Subcutaneous adipose tissue (tissue), 4 donors: ENCODE data around the gene SFTA2. TPM values are rescaled to one million over a fixed set of nuclear protein-coding genes. Genes with fewer than 3 reads are reported as not detected.

ENCODE experiments used
- total RNA-seq, 4 donors: library from RNA; depleted of rRNA; stranded (reverse); fragments of >200 nt; gene quantifications; one replicate each; pipeline ENCODE4 v1.1.0, GENCODE V29; 2016
- TF ChIP-seq, protein P1 (sequence below): fragments of 450-650 bp; IDR thresholded peaks from one replicate; pipeline ENCODE4 v1.5.1; 2016; ENCODE audit warnings: low read depth, mild to moderate bottlenecking, control low read depth, antibody characterized with exemption, moderate library complexity

The SFTA2 gene
- total RNA-seq, 4 donors from 2014 or later = not detected

DNA sequence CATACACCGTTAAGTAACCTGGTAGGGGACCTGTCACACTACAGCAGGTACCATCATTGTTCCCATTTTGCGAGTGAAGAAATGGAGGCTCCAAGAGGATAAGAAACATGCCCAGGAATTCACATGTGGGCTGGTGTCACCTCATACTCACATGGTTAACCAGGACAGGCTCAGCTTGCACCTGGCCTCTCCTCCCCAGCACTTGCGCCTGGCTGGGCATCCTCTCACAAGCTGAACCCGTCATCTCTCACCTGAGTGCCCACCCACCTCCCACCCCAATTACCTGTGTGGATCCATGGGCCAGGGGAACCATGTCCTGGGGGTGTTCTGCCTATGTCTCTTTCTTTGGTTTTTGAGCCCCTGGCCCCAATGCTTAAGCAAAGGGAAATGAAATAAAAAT lies 1.5 kb downstream of the SFTA2 start:
- TF ChIP-seq, protein P1, sequence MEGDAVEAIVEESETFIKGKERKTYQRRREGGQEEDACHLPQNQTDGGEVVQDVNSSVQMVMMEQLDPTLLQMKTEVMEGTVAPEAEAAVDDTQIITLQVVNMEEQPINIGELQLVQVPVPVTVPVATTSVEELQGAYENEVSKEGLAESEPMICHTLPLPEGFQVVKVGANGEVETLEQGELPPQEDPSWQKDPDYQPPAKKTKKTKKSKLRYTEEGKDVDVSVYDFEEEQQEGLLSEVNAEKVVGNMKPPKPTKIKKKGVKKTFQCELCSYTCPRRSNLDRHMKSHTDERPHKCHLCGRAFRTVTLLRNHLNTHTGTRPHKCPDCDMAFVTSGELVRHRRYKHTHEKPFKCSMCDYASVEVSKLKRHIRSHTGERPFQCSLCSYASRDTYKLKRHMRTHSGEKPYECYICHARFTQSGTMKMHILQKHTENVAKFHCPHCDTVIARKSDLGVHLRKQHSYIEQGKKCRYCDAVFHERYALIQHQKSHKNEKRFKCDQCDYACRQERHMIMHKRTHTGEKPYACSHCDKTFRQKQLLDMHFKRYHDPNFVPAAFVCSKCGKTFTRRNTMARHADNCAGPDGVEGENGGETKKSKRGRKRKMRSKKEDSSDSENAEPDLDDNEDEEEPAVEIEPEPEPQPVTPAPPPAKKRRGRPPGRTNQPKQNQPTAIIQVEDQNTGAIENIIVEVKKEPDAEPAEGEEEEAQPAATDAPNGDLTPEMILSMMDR = no peak

DNA sequence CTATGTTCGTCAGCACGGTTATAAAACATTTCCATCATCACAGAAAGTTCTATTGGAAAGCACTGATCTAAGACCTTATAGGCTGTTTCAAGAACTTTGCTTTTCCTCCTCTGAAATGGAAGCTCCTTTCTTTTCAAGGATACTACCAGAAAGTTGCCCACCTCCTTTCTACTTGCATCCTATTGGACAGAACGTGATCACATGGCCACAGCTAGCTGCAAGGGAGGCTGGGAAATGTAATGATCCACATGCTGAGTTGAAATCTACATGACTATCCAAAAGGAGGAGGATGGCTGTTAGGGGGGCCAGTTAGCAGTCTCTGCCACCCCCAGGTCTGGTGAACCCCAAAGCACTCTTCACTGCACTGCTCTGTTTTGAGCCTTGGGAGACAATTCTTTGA lies 3.3 kb downstream of the SFTA2 start:
- TF ChIP-seq, protein P1 = no peak

DNA sequence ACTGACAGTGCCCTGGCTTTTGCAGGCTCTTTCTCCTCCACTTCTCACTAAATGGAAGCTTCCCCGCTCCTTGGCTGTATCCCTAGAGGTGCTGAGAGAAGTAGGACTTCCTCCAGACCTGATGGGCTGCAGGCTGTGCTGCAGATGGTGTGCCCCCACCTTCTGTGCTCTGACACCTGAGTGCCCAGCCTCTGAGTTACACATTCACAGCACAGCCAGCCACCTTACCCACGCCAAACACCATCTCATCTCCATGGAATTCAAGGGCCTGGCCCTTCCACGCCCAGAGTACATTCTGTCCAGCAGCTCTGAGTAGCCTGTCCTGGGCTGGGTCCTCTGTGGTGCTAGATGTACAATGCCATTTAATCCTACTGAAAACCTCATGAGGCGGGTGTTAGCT lies 5.3 kb downstream of the SFTA2 start:
- TF ChIP-seq, protein P1 = no peak

DNA sequence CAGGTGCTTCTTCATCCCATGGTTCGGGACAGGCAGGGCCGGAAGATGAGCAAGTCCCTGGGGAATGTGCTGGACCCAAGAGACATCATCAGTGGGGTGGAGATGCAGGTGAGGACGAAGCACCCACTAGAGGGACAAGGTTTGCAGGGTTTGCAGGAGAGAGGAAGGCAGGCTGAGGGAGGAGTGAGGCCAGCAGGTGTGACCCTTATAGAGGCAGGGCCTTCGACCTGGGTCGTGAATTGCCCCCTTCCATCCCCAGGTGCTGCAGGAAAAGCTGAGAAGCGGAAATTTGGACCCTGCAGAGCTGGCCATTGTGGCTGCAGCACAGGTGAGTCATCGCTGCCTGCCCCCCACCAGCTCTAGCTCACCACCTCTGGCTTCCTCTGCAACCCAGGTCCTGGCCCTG lies 9.5 kb downstream of the SFTA2 start:
- TF ChIP-seq, protein P1 = no peak

DNA sequence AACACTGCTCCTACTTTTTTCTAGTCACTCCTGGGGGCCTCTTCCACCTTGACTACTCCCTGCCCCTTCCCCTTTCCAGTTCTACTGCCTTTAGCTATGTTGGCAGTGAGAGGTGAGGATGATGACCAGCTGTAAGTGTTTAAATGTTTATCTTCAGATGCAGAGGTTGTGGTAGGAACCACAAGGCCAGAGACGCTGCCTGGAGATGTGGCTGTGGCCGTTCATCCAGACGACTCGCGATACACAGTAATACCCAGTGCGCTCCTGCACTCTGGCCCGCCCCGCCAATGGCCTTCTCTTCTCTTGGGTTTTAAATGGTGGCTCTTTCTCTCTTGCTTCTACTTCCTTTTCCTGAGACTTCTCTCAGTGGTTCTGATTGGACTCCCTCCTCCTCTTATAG lies 13.3 kb downstream of the SFTA2 start:
- TF ChIP-seq, protein P1 = no peak

DNA sequence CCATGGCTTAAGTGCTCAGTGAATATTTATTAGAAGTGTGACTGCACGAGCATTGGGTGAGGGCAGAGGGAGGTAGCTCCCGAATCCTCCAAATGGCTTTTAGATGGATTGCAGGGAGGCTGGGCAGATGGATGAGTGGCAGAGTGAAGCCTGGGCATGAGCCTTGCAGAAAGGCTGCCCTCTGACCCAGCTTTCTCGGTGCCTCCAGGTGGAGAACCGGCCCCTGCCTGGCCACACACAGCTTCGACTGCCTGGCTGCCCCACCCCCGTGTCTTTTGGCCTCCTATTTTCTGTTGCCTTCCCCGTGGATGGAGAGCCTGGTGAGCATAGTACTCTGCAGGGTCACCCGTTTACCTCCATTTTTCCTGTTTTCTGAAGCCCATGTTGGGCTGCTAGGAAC lies 14.5 kb downstream of the SFTA2 start:
- TF ChIP-seq, protein P1 = no peak

DNA sequence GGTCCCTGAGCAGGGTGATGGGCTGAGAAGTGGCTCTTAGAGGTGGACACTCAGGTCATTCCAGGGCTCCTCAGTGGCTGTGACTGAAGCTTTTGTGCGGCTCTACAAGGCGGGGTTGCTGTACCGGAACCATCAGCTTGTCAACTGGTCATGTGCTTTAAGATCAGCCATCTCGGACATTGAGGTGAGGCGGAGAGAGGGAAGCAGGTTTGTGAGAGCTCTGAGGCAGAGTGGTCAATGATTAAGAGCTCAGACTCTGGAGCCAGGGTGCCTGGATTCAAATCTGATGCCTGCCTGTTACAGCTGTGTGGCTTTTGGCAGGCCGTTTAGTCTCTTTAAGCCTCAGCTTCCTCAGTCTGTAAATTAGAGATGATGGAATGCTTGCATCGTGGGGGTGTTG lies 14.9 kb downstream of the SFTA2 start:
- TF ChIP-seq, protein P1 = no peak

DNA sequence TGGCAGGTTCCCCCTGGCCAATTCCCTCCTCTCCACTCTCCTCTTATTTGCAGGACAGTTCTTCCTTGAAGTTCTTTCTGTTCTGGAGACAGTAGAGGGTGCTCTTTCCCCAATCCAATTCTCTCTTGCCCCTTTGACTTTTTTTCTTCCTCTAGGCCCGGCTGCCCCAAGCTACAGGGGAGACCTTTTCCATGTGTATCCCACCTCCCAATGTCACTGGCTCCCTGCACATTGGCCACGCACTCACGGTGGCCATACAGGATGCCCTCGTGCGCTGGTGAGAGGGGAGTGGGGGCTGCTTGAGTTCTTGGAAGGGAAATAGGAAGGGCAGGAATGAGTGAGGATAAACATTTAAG lies 16.4 kb downstream of the SFTA2 start:
- TF ChIP-seq, protein P1 = no peak
